Parathyroid adenoma (tissue), 2 donors: ENCODE results near the gene SPEG.

Experiments used
- H2AFZ ChIP-seq: fragments of 300-600 bp; sonication (generic); one replicate; pipeline ENCODE4 v1.7.0; 2017; ENCODE audit warnings: antibody characterized with exemption, mild to moderate bottlenecking
- H3K27ac ChIP-seq: fragments of 300-600 bp; sonication (generic); one replicate; pipeline ENCODE4 v1.7.0; 2017
- H3K27me3 ChIP-seq: fragments of 300-600 bp; sonication (generic); one replicate; pipeline ENCODE4 v1.7.0; 2017; ENCODE audit warnings: low read length; ENCODE audit not compliant: control insufficient read depth, insufficient read depth
- H3K36me3 ChIP-seq: fragments of 300-600 bp; sonication (generic); one replicate; pipeline ENCODE4 v1.7.0; 2017; ENCODE audit warnings: low read length; ENCODE audit not compliant: control insufficient read depth, insufficient read depth
- H3K4me1 ChIP-seq: fragments of 300-600 bp; sonication (generic); one replicate; pipeline ENCODE4 v1.7.0; 2017; ENCODE audit warnings: control low read depth
- H3K4me2 ChIP-seq: fragments of 300-600 bp; sonication (generic); one replicate; pipeline ENCODE4 v1.7.0; 2017; ENCODE audit warnings: low read length
- H3K4me3 ChIP-seq: fragments of 300-600 bp; sonication (generic); one replicate; pipeline ENCODE4 v1.7.0; 2017; ENCODE audit warnings: low read depth, low read length
- H3K79me2 ChIP-seq: fragments of 300-600 bp; sonication (generic); one replicate; pipeline ENCODE4 v1.7.0; 2017; ENCODE audit warnings: control low read depth
- H3K9ac ChIP-seq: fragments of 300-600 bp; sonication (generic); one replicate; pipeline ENCODE4 v1.7.0; 2017; ENCODE audit warnings: mild to moderate bottlenecking
- H3K9me3 ChIP-seq: fragments of 300-600 bp; sonication (generic); one replicate; pipeline ENCODE4 v1.7.0; 2017; ENCODE audit warnings: low read length; ENCODE audit not compliant: control insufficient read depth
- TF ChIP-seq, protein P1 (sequence below): fragments of 300-600 bp; sonication (generic); IDR thresholded peaks from one replicate; pipeline ENCODE4 v1.7.0; 2017; ENCODE audit warnings: antibody characterized with exemption, mild to moderate bottlenecking
- donor health status: primary hyperparathyroidism.

Gene SPEG

GRCh38 chr2:219460424-219460926 lies 25.8 kb downstream of the SPEG start:
- H3K27ac ChIP-seq, result no peak overlapping the region
- H3K27me3 ChIP-seq, result no peaks in the 10 kb centered on the region
- no peaks in the 10 kb centered on the region for H3K9me3 ChIP-seq
- TF ChIP-seq, protein P1, sequence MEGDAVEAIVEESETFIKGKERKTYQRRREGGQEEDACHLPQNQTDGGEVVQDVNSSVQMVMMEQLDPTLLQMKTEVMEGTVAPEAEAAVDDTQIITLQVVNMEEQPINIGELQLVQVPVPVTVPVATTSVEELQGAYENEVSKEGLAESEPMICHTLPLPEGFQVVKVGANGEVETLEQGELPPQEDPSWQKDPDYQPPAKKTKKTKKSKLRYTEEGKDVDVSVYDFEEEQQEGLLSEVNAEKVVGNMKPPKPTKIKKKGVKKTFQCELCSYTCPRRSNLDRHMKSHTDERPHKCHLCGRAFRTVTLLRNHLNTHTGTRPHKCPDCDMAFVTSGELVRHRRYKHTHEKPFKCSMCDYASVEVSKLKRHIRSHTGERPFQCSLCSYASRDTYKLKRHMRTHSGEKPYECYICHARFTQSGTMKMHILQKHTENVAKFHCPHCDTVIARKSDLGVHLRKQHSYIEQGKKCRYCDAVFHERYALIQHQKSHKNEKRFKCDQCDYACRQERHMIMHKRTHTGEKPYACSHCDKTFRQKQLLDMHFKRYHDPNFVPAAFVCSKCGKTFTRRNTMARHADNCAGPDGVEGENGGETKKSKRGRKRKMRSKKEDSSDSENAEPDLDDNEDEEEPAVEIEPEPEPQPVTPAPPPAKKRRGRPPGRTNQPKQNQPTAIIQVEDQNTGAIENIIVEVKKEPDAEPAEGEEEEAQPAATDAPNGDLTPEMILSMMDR, result no peak
- H3K4me1 ChIP-seq, result no peaks in the 10 kb centered on the region
- H3K4me2 ChIP-seq, result no peak overlapping the region
- H2AFZ ChIP-seq, result no peak overlapping the region
- H3K36me3 ChIP-seq, result no peaks in the 10 kb centered on the region
- peaks cover 3% of the 10 kb centered on the region for H3K79me2 ChIP-seq
- H3K9ac ChIP-seq, result no peak overlapping the region
- H3K4me3 ChIP-seq, result no peak overlapping the region

GRCh38 chr2:219461047-219461514 lies 26.4 kb downstream of the SPEG start:
- Histone ChIP-seq H3K36me3 (no peaks in the 10 kb centered on the region), H2AFZ (no peak overlapping the region), H3K27me3 (no peaks in the 10 kb centered on the region), H3K4me2 (no peak overlapping the region), H3K79me2 (peaks cover 3% of the 10 kb centered on the region), H3K9ac (no peak overlapping the region), H3K27ac (no peak overlapping the region), H3K4me3 (no peak overlapping the region), H3K4me1 (no peaks in the 10 kb centered on the region), H3K9me3 (no peaks in the 10 kb centered on the region)
- TF ChIP-seq, protein P1, result no peak

- no peaks in the 10 kb centered on the region for H3K9me3 ChIP-seq
- H3K4me3 ChIP-seq, result no peak overlapping the region
- H3K4me1 ChIP-seq, result no peaks in the 10 kb centered on the region
- H3K27ac ChIP-seq, result no peak overlapping the region
- H3K79me2 ChIP-seq, result peaks cover 3% of the 10 kb centered on the region
- no peak overlapping the region for H3K9ac ChIP-seq
- TF ChIP-seq, protein P1, result no peak
- H2AFZ ChIP-seq, result no peak overlapping the region
- no peaks in the 10 kb centered on the region for H3K36me3 ChIP-seq
- no peaks in the 10 kb centered on the region for H3K27me3 ChIP-seq
- no peak overlapping the region for H3K4me2 ChIP-seq
Measured at GRCh38 chr2:219461669-219462068, 27.0 kb downstream of the SPEG start.

DNA sequence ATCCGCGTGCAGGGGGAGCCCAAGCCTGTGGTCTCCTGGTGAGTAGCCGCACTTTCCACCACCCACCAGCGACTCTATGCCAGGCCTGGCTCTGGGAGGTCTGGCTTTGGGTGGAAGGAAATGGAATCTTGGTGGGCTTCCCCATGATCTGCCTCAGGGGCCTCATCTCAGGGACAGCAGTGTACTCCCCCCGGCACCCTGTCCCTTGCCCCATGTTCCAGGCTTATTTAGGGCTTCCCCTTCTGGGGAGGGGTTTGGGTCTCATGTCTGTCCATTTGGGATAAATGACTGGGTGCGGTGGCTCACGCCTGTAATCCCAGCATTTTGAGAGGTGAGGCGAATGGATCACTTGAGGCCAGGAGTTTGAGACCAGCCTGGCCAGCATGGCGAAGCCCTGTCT lies 27.7 kb downstream of the SPEG start:
- H2AFZ ChIP-seq, result no peak overlapping the region
- H3K27me3 ChIP-seq, result no peaks in the 10 kb centered on the region
- H3K9ac ChIP-seq, result no peak overlapping the region
- no peaks in the 10 kb centered on the region for H3K36me3 ChIP-seq
- no peak overlapping the region for H3K4me2 ChIP-seq
- TF ChIP-seq, protein P1, result no peak
- no peaks in the 10 kb centered on the region for H3K9me3 ChIP-seq
- no peak overlapping the region for H3K27ac ChIP-seq
- no peak overlapping the region for H3K4me3 ChIP-seq
- peaks cover 3% of the 10 kb centered on the region for H3K79me2 ChIP-seq
- H3K4me1 ChIP-seq, result no peaks in the 10 kb centered on the region
